BE2C (cell line): ENCODE data around the gene TARS3.

Source experiments
- DNase-seq: peaks from one replicate; pipeline ENCODE4 v3.0.0-alpha.2; 2020
- H3K27me3 ChIP-seq: fragments of 250-450 bp; sonication (Bioruptor Pico); 2 replicates; pipeline ENCODE4 v1.5.1; 2020; ENCODE audit warnings: mild to moderate bottlenecking
- H3K36me3 ChIP-seq: fragments of 250-450 bp; sonication (Bioruptor Pico); 2 replicates; pipeline ENCODE4 v1.5.1; 2020; ENCODE audit warnings: mild to moderate bottlenecking
- H3K4me1 ChIP-seq: fragments of 250-450 bp; sonication (Bioruptor Pico); 2 replicates; pipeline ENCODE4 v1.5.1; 2020
- H3K4me3 ChIP-seq: 2 replicates; pipeline ENCODE4 v1.5.1; 2011; ENCODE audit warnings: low read depth, low read length
- H3K9me3 ChIP-seq: fragments of 250-450 bp; sonication (Bioruptor Pico); 2 replicates; pipeline ENCODE4 v1.5.1; 2020
- TF ChIP-seq, protein P1 (sequence below): IDR thresholded peaks from 2 replicates; pipeline ENCODE4 v1.5.1; 2012; ENCODE audit warnings: mild to moderate bottlenecking, low read depth, low read length

The TARS3 gene

DNA sequence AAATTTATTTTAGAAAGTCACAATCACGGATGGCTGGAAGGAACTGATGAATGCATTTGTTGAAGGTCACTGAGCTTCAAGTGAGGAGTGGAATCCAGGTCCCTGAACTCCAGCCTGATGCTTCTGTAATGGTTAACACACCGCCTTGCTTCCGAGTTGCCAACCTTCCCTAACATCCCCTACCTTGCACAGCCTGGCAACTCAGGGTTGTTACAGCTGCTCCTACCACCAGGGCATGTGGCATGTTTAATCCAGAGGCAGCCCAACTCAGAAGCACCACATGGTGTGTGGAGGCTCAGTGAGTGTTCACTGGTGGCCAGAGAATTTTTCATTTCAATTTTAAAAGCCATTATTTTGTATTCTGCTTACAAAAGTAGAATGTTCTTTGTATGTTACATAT lies 77.0 kb downstream of the TARS3 start:
- Histone ChIP-seq H3K9me3 (no peaks in the 10 kb centered on the region), H3K27me3 (no peaks in the 10 kb centered on the region), H3K36me3 (peaks cover 66% of the 10 kb centered on the region), H3K4me3 (no peak overlapping the region), H3K4me1 (peaks cover 7% of the 10 kb centered on the region)
- TF ChIP-seq, protein P1, sequence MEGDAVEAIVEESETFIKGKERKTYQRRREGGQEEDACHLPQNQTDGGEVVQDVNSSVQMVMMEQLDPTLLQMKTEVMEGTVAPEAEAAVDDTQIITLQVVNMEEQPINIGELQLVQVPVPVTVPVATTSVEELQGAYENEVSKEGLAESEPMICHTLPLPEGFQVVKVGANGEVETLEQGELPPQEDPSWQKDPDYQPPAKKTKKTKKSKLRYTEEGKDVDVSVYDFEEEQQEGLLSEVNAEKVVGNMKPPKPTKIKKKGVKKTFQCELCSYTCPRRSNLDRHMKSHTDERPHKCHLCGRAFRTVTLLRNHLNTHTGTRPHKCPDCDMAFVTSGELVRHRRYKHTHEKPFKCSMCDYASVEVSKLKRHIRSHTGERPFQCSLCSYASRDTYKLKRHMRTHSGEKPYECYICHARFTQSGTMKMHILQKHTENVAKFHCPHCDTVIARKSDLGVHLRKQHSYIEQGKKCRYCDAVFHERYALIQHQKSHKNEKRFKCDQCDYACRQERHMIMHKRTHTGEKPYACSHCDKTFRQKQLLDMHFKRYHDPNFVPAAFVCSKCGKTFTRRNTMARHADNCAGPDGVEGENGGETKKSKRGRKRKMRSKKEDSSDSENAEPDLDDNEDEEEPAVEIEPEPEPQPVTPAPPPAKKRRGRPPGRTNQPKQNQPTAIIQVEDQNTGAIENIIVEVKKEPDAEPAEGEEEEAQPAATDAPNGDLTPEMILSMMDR, result peak; percentile 19
- DNase-seq, result peak; percentile 19

DNA sequence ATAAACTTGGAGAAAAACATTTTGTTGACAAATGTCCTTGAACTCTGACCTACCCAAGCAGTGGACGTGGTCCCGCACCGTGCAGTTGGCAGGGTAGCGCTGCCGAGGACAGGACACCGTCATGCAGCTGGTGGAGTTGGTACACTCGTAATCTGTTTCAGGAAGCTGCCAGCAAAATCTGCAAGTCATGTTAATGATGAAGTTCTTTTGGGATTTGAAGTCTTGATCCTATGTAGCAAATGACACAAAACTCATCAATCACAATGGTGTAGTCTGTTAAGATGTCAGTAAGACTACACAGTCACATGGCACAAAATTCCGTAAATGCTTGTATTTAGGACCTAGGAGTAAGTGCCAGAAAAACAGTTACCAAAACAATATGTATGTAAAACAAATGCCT lies 77.6 kb downstream of the TARS3 start:
- Histone ChIP-seq H3K4me3 (no peak overlapping the region), H3K36me3 (peaks cover 67% of the 10 kb centered on the region), H3K27me3 (no peaks in the 10 kb centered on the region), H3K4me1 (peaks cover 10% of the 10 kb centered on the region), H3K9me3 (no peaks in the 10 kb centered on the region)
- TF ChIP-seq, protein P1, result no peak
- no peak for DNase-seq

DNA sequence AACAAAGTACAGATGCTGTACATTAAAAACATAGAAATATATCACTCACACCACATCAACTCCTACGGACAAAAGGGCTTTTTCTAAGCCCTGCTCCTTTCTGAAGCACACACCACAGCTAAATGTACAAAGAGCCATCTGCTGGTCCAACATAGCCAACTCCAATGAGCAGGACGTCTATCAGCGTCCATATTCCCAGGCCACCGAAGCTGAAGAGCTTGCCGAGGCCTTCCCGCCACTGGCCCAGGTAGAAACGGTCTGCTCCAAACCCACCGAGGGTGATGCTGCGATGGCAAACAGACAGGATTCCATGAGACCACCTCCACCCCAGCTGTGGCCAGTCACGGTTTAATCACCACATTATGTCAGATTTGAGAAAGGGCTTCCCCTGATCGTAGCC lies 81.9 kb downstream of the TARS3 start:
- peaks cover 11% of the 10 kb centered on the region for H3K4me1 ChIP-seq
- no peak overlapping the region for H3K4me3 ChIP-seq
- TF ChIP-seq, protein P1, result peak; percentile 63
- DNase-seq, result peak; percentile 52
- H3K9me3 ChIP-seq, result no peaks in the 10 kb centered on the region
- H3K36me3 ChIP-seq, result peaks cover 57% of the 10 kb centered on the region
- H3K27me3 ChIP-seq, result no peaks in the 10 kb centered on the region

DNA sequence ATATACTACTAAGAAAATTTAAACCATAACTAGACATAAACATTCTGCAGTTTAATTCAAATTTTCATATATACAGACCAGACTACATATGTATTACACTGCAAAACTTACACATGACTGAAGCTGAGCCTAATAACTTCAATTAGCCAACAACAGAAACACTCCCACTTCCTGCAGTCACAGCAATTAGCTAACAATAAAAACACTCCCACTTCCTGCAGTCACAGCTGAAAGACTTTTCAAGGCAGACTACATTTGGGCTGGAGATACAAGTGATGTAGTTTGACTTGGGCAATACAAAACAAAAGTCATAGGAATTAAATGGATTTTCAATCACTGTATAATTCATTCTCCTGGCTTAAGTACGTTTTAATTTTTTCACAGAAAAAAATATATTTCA lies 82.4 kb downstream of the TARS3 start:
- Histone ChIP-seq H3K4me1 (peaks cover 11% of the 10 kb centered on the region), H3K9me3 (no peaks in the 10 kb centered on the region), H3K36me3 (peaks cover 54% of the 10 kb centered on the region), H3K4me3 (no peak overlapping the region), H3K27me3 (no peaks in the 10 kb centered on the region)
- DNase-seq, result no peak
- TF ChIP-seq, protein P1, result no peak

DNA sequence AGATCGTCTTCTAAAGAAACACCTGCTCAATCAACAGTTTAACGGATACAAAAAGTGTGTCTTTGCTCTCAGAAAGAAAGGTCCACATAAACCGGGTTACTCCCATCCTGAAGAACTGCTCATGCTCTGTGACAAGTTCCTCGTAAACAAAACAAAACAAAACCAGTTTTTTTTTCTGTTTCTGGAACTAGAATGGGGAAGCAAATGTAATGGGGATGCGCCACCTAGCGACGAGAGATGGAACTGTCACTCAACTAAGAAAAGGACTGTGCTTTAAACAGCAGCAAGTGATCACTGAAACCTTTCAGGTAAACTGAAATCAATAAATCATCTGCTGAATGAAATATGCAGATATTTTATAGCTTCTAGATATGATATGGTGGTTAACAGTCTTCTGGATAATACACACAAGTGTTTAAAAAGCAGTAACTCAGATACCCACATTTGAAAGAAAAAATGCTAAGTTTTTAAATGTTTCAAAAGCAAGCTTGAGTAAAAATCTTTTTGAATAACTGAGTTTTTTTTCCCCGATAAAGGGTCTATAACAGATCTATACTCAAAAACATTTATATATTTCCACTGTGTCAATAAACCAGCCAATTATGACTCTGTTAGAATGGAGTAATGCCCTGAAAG lies 83.0 kb downstream of the TARS3 start:
- peaks cover 11% of the 10 kb centered on the region for H3K4me1 ChIP-seq
- peaks cover 49% of the 10 kb centered on the region for H3K36me3 ChIP-seq
- DNase-seq, result peak; percentile 62
- H3K9me3 ChIP-seq, result no peaks in the 10 kb centered on the region
- H3K27me3 ChIP-seq, result no peaks in the 10 kb centered on the region
- TF ChIP-seq, protein P1, result peak; percentile 94
- no peak overlapping the region for H3K4me3 ChIP-seq

DNA sequence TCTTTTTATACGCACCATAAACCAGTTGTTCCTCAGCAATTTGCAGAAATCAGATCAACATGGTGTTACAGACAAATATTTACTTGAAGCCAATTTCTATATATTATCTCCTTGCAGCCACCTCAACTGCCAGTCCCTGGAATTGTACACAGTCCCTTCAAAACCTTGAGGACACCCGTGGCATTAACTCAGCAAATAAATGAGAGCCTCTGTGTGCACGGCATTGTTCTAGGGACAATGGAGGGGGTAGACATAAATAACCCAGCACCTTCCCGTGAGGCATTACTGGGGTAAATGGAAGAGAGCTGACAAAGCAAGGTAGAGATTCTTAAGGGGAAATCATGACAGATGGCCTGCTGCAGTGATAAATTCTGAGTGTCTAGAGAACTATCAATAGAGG lies 84.6 kb downstream of the TARS3 start:
- no peak for DNase-seq
- H3K36me3 ChIP-seq, result peaks cover 38% of the 10 kb centered on the region

More for the DNA sequence above, 84.6 kb downstream of the TARS3 start:
- no peaks in the 10 kb centered on the region for H3K27me3 ChIP-seq
- TF ChIP-seq, protein P1, result no peak
- no peaks in the 10 kb centered on the region for H3K9me3 ChIP-seq
- no peak overlapping the region for H3K4me3 ChIP-seq
- H3K4me1 ChIP-seq, result peaks cover 11% of the 10 kb centered on the region
